Hematopoietic multipotent progenitor cell treated with erythropoietin and hydrocortisone succinate and interleukin-3 and kit ligand, for 17 days (in vitro differentiated cells): ENCODE data around the gene WDR6.
A peak's percentile ranks its signal among the peaks of the same experiment; 100 is the strongest.
"Not testable (repeated sequence)": the region's sequence is repeated elsewhere in the genome, so short reads cannot be mapped to it uniquely, and the experiment has no call there.

Source experiments
- DNase-seq: peaks from one replicate; pipeline ENCODE4 v3.0.0-alpha.2; 2015; ENCODE audit warnings: low spot score

Gene WDR6

GRCh38 chr3:48993834-48994233 is 13.4 kb upstream of the WDR6 start:
- DNase-seq = no peak

- DNase-seq = no peak
Observed at GRCh38 chr3:48996640-48997039, 10.6 kb upstream of the WDR6 start.

GRCh38 chr3:48997102-48997635 is 10.0 kb upstream of the WDR6 start:
- no peak for DNase-seq

- no peak for DNase-seq
Observed at GRCh38 chr3:48997714-48998637, 9.2 kb upstream of the WDR6 start.

- no peak for DNase-seq
Observed at GRCh38 chr3:48999085-48999858, 7.9 kb upstream of the WDR6 start.

GRCh38 chr3:49001155-49001554 is 6.0 kb upstream of the WDR6 start:
- DNase-seq = no peak

- DNase-seq = peak; percentile 94
Observed at GRCh38 chr3:49004352-49005302, 2.6 kb upstream of the WDR6 start.

GRCh38 chr3:49005303-49005680 is 1.9 kb upstream of the WDR6 start:
- no peak for DNase-seq

- DNase-seq = no peak
Observed at GRCh38 chr3:49005998-49006397, 1.2 kb upstream of the WDR6 start.

- DNase-seq = peak; percentile 72
Observed at GRCh38 chr3:49006408-49007067, 653 bp upstream of the WDR6 start.

- DNase-seq = peak; percentile 93
Observed at GRCh38 chr3:49007771-49008528, 759 bp downstream of the WDR6 start.

- not testable (repeated sequence) for DNase-seq
Observed at GRCh38 chr3:49008627-49009026, 1.4 kb downstream of the WDR6 start.

- no peak for DNase-seq
Observed at GRCh38 chr3:49009396-49009795, 2.2 kb downstream of the WDR6 start.

- DNase-seq = peak; percentile 43
Observed at GRCh38 chr3:49012441-49013017, 5.3 kb downstream of the WDR6 start.

- DNase-seq = no peak
Observed at GRCh38 chr3:49013113-49013737, 6.0 kb downstream of the WDR6 start.

GRCh38 chr3:49013738-49014660 is 6.8 kb downstream of the WDR6 start:
- DNase-seq = peak; percentile 69

- DNase-seq = no peak
Observed at GRCh38 chr3:49015072-49015471, 7.9 kb downstream of the WDR6 start.

GRCh38 chr3:49015765-49016164 is 8.6 kb downstream of the WDR6 start:
- DNase-seq = no peak
